ENCODE results near the gene HES6.
"Not testable (repeated sequence)": the region's sequence is repeated elsewhere in the genome, so short reads cannot be mapped to it uniquely, and the experiment has no call there.

The HES6 gene

GRCh38 chr2:238272156-238272555 is 32.3 kb upstream of the HES6 start:
- DNase-seq = no peak

GRCh38 chr2:238271686-238272085 is 31.8 kb upstream of the HES6 start:
- not testable (repeated sequence) for DNase-seq

DNA sequence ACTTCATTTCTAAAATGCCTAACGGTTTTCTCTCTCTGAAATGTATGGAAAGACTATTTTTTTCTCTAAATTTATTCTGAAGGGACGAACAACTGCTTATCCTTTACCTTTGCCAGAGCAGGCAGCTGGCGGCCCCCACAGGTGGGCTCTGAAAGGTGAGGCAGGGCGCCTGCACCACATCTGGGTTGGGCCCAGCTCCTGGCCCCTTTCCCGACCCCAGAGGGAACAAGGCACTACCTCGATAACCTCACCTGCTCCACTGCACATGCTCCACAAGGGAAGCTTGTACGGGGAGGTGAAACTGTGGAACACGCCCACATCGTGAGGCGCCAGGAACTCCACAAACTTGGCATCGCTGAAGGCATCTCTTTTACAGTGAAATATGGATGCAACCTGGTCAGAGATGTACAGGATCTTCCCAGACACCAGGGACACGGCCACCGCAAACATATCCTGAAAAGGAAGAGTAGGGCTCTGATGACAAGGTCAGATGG is 31.3 kb upstream of the HES6 start:
- no peak for DNase-seq

GRCh38 chr2:238270606-238271005 is 30.8 kb upstream of the HES6 start:
- no peak for DNase-seq

DNA sequence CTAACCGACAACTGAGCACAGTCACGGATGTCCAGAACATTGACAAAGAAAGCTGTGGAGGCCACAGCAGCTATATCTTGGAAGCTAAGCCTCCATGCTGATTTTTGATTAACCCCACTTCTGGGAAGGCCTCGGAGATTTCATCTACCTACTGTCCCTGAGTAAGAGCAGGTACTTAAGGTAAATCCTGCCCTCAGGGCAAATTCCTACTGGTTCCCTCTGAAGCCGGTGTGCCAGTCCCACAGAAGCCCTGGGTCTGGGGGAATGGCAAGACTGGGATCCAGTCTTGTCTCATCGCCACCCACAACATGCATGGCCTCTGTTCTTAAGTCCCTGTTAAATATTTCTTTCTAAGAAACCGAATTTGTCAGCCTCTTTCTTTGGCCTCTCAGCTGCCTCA is 29.9 kb upstream of the HES6 start:
- DNase-seq = no peak

DNA sequence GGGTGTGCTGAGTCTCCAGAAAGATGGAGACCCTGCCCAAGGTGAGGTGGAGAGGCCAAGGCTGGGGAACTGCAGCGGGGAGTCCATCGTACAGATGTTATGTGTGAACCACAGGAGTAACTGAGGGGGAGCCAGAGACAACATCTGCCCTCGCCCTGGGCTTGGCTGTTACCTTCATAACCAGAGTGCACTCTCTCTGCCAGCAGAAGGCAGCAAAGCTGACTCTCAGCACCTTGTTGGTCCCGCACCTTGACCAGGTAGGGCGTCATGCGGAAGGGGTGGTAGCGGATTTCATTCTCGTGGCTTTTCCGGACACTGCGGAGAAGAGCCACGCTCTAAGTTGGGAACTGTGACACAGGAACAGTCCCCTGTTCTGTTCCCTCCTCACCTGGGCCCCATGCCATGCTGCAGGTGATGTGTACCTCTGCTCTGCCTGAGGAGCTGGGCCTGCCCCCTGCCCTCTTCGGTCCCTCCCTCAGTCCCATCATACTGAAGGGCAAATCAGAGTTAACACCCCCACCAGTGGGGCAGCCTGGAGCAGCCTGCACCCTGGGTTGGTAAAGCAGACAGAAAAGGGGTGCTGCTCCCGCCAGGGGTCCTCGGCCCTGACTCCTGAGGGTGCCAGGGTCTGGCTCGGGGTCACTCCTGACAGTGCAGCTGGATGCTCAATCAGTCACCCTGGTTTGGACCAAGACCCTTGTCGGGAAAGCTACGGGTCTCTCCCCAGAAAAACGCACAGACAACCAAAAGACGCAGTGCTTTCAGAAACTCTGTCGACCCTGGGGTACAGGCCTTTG is 28.2 kb upstream of the HES6 start:
- DNase-seq = no peak

DNA sequence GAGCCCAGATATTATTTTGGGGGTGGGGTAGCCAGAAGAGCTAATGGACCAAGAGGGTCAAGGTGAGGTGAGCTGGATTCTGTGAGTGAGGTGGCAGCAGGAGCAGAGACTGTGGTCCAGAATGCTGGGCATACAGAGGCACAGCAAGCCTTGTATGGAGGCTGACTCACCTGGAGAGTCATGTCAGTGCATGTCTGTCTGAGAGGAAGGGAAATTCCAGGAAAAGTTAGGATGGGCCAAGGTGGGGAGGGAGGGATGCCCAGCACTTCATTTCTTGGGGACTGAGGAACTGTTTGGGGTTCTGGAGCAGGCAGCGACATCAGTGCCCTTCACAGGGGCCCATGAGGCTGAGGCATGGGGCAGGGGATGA is 27.5 kb upstream of the HES6 start:
- DNase-seq = no peak

GRCh38 chr2:238265605-238266004 is 25.8 kb upstream of the HES6 start:
- DNase-seq = no peak

DNA sequence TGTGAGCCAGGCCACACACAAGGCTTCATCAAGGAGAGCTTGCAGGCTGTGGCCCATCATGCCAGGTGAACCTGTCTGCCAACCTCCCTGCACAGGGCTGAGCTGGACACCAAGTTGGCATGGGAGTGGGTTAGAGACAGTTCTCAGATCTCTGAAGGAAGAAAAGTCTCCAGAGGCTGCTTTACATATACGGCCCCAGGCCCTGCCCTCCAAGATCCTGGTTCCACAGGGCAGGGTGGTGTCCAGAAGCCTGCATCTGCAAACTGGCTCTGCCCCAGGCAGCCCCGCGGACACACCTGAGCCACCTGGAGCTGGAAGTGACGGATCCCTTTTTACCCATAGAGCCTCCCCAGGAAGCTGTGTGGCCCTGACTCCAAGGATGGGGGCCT is 24.2 kb upstream of the HES6 start:
- no peak for DNase-seq

DNA sequence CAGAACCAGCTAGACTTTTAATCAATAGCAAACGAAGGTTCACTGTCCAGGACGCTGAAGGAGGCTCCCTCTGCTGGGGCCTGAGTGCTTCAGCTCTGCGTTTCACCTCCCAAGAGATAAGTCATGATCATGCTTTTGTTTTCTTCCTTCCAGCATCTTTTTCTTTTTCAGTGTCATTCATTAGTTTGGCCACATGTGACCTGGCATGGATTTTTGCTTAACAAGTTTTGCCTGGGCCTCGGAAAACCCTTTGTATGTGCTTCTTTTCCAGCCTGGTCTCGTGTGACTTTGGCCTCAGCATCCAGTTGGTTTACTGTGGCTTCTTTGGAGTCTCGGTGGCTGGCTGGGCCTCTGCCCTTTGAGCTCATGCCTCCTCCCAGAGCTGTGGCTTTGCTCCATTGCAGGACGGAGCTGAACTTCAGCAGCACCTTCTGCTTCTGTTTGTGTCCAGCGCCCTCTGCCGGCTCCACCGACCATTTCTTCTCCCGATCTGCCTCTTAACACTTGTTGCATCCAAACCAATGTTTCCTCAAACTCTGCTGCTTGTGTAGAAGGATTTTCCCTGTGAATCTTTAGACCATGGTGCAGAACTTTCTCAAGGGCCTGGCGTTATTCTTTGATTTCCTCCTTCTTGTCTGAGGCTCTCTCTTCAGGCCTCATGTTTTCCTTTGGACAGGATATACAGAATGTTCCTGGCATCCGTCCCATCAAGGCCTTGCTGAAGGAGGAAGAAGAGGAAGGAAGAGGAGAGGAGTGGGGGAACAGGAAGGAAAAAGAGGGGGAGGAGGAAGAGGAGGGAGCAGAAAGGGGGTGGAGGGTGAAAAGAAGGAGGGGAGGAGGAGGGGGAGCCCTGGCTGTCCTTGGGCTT is 23.6 kb upstream of the HES6 start:
- peak; percentile 77 to 81 for DNase-seq

- DNase-seq = no peak
Observed at GRCh38 chr2:238262496-238263122, 22.8 kb upstream of the HES6 start.

DNA sequence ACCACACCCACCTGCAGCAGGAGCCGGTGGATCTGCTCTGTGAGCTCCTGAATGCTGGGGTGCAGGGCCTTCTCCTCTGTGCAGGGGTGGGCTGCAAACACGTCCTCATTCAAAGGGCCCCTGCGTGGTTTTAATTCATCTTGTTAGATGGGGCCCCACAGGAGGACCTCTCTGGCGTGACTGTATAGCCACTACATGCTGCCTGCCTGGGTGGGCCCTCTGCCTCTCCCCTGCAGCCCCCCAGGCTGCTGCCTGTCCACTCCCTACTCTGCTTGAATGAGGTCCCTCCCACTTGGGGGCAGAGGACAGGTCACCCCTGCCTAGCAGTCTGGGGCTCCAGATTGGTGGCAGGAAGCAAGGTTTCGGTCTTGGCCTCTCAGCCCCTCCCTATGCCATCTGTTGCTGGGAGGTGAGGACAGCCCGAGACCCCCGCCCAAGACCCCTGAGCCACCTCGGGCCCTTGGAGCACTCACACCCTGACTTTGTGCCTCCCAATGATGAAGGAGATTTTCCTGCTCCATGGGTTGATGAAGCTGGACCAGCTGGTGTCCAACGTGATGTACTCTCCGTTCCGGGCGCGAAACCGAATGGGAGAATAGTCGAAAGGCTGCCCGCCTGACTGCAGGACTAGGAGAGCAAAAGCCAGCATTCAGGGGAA is 22.0 kb upstream of the HES6 start:
- no peak for DNase-seq

GRCh38 chr2:238260883-238261282 is 21.0 kb upstream of the HES6 start:
- no peak for DNase-seq

DNA sequence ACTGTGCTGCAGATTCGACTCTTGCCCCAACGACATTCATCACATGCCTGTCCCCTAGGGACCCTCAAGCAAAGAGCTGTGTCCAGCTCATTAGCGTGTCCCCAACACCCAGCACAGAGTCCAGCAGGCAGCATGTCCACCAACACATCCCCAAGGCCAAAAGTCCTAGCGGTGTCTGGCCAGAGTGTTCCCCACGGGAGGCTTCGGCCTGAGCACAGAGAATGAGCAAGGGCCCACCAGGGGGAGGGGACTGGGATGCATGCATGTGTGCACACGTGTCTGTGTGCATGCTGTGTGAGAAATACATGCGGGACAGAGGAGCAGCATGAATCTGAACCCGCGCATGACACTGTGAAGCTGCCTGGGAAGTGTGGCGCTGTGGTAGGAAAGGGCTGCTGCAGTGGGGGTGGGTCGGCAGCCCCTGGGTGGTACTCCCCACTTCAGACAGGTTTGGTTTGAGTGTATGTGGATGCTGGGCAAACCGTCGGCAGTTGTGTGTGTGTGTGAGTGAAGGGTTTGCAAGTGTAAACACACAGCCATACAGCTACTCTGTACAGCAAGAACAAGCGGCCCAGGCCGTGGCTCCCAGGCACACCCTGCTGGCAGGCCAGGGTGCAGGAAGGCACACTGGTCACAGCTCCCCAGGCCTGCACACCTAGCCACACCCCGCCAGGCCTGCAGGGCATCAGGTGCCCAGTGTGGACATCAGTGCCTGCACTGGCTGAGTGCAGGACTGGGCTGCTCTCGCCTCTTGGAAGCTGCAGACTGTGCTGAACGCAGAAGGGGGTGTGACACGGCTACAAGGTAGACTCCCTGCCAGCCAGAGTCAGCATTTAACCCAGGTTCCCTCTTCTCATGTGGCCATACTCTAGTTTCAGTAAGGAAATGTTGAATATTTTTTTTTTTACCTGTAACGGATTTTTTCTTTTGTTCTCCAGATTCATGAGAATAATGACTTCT is 19.5 kb upstream of the HES6 start:
- DNase-seq = no peak

- DNase-seq = no peak
Observed at GRCh38 chr2:238257786-238258700, 18.2 kb upstream of the HES6 start.

GRCh38 chr2:238256594-238257104 is 16.8 kb upstream of the HES6 start:
- DNase-seq = peak; percentile 76 to 81

GRCh38 chr2:238256111-238256510 is 16.3 kb upstream of the HES6 start:
- DNase-seq = no peak

DNA sequence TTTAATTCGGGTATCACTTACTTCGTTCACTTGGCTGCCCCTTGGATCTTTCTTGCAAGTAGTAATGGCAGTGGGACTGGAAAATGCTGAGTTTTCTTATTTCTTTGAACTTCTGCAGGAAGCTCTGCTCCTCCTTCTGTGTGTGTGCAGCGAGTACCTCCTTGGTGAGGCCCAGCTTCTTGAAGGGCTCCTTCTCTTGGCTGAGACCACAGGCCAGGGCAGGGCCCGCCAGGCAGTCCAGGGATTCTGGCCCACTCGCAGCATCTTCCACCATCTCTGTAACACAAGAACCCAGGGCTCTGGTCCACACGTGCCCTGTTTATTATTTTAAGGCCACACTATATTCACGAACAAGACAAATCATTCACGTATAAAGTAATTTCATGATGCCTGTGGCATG is 15.8 kb upstream of the HES6 start:
- DNase-seq = no peak

GRCh38 chr2:238255151-238255551 is 15.3 kb upstream of the HES6 start:
- DNase-seq = no peak

GRCh38 chr2:238254095-238254723 is 14.4 kb upstream of the HES6 start:
- DNase-seq = no peak
